Glutamatergic neuron (in vitro differentiated cells): ENCODE data around the gene SCRN1. TPM values are rescaled to one million over a fixed set of nuclear protein-coding genes. Genes with fewer than 3 reads are reported as not detected.
"Not testable (repeated sequence)": the region's sequence is repeated elsewhere in the genome, so short reads cannot be mapped to it uniquely, and the experiment has no call there.

Experiments
- DNase-seq: peaks from one replicate; pipeline ENCODE4 v3.0.0; 2022
- H3K27ac Mint-ChIP-seq: one replicate; pipeline ENCODE4 v1.8.0; 2020; ENCODE audit warnings: mild to moderate bottlenecking, mixed read lengths, inconsistent platforms; ENCODE audit not compliant: unreplicated experiment
- H3K27me3 Mint-ChIP-seq: one replicate; pipeline ENCODE4 v1.8.0; 2020; ENCODE audit warnings: mild to moderate bottlenecking, moderate library complexity, mixed read lengths, inconsistent platforms; ENCODE audit not compliant: unreplicated experiment
- H3K36me3 Mint-ChIP-seq: one replicate; pipeline ENCODE4 v1.8.0; 2020; ENCODE audit warnings: mild to moderate bottlenecking, mixed read lengths, inconsistent platforms; ENCODE audit not compliant: unreplicated experiment
- H3K4me1 Mint-ChIP-seq: one replicate; pipeline ENCODE4 v1.8.0; 2020; ENCODE audit warnings: mild to moderate bottlenecking, low read depth, mixed read lengths, inconsistent platforms; ENCODE audit not compliant: unreplicated experiment
- H3K4me3 Mint-ChIP-seq: one replicate; pipeline ENCODE4 v1.8.0; 2020; ENCODE audit warnings: mild to moderate bottlenecking, mixed read lengths, inconsistent platforms; ENCODE audit not compliant: unreplicated experiment
- H3K9me3 Mint-ChIP-seq: one replicate; pipeline ENCODE4 v1.8.0; 2020; ENCODE audit warnings: mild to moderate bottlenecking, moderate library complexity, mixed read lengths, inconsistent platforms; ENCODE audit not compliant: unreplicated experiment
- CTCF ChIP-seq: fragments of 200-600 bp; sonication (generic); IDR thresholded peaks from one replicate; pipeline ENCODE4 v1.5.0; 2021; ENCODE audit not compliant: partially characterized antibody, unreplicated experiment
- total RNA-seq: library from RNA; stranded (reverse); fragmentation: NEBNext Ultra II Directional; extraction: Animal tissue kit (Norgen Biotek cat#: 25700); gene quantifications from one replicate; pipeline ENCODE4 v1.2.1, GENCODE V29; 2021; ENCODE audit not compliant: unreplicated experiment

The SCRN1 gene
- total RNA-seq, 1 donor from 2014 or later = 168 TPM

GRCh38 chr7:29965030-29965429 is 24.6 kb downstream of the SCRN1 start:
- Mint-ChIP-seq H3K27ac (peak overlapping the region; percentile 26), H3K9me3 (peaks cover 9% of the 10 kb centered on the region), H3K4me3 (peak overlapping the region; percentile 62), H3K27me3 (peaks cover 3% of the 10 kb centered on the region), H3K36me3 (peaks cover 18% of the 10 kb centered on the region), H3K4me1 (peaks cover 32% of the 10 kb centered on the region)
- no peak for DNase-seq
- no peak for TF ChIP-seq CTCF

GRCh38 chr7:29962035-29962434 is 27.6 kb downstream of the SCRN1 start:
- no peak for DNase-seq
- Mint-ChIP-seq H3K27ac (peak overlapping the region; percentile 70), H3K4me1 (peaks cover 34% of the 10 kb centered on the region), H3K9me3 (peaks cover 9% of the 10 kb centered on the region), H3K27me3 (peaks cover 7% of the 10 kb centered on the region), H3K4me3 (no peak overlapping the region), H3K36me3 (peaks cover 14% of the 10 kb centered on the region)
- no peak for TF ChIP-seq CTCF

DNA sequence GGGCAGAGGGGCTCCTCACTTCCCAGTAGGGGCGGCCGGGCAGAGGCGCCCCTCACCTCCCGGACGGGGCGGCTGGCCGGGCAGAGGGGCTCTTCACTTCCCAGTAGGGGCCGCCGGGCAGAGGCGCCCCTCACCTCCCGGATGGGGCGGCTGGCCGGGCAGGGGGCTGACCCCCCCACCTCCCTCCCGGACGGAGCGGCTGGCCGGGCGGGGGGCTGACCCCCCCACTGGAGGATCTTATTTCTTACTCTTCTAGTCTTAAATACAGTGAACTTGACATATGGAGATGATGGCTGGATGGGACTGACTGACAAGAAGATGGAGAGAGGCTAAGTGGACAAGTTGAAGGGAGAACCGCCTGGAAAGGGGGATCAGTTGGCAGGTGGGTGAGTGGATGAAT is 28.0 kb downstream of the SCRN1 start:
- peaks cover 36% of the 10 kb centered on the region for H3K4me1 Mint-ChIP-seq
- H3K27me3 Mint-ChIP-seq, H3K9me3 Mint-ChIP-seq, DNase-seq, H3K4me3 Mint-ChIP-seq, H3K36me3 Mint-ChIP-seq: not testable (repeated sequence)
- peak overlapping the region; percentile 70 for H3K27ac Mint-ChIP-seq

DNA sequence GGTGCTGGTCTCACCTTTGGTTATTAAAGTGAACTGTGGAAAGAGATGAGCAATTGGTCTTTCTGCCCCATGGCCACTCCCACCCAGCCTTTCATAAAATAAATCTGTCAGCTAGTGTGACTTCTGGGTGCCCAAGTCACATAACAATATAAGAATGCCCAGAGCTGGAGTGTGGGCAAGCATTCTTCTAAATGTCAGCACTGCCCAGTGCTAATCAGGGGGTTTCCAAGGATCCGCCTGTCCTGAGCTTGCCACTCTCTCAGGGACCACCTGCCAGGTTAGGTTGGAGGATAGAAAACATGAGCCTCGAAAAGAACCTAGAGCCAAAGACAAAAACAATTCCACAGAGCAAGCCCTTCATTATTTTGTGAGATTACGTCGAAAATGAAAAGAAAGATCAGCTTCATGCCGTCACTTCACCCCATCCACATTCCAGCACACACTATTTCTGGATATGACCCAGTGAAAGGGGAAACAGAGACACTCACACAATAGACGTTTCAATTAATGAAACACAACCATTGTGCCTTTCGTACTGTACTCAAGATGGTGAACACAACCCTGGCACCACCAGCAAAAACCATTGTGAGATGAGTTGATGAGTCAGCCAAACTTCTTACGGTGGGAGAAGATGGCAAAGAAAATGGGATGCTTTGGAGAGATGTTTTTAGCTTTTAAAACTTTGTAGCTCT is 30.8 kb downstream of the SCRN1 start:
- H3K4me1 Mint-ChIP-seq = peaks cover 45% of the 10 kb centered on the region
- no peak for TF ChIP-seq CTCF
- H3K27ac Mint-ChIP-seq = no peak overlapping the region
- no peaks in the 10 kb centered on the region for H3K36me3 Mint-ChIP-seq
- no peak for DNase-seq
- H3K27me3 Mint-ChIP-seq = peaks cover 8% of the 10 kb centered on the region
- peaks cover 8% of the 10 kb centered on the region for H3K9me3 Mint-ChIP-seq
- H3K4me3 Mint-ChIP-seq = no peak overlapping the region

DNA sequence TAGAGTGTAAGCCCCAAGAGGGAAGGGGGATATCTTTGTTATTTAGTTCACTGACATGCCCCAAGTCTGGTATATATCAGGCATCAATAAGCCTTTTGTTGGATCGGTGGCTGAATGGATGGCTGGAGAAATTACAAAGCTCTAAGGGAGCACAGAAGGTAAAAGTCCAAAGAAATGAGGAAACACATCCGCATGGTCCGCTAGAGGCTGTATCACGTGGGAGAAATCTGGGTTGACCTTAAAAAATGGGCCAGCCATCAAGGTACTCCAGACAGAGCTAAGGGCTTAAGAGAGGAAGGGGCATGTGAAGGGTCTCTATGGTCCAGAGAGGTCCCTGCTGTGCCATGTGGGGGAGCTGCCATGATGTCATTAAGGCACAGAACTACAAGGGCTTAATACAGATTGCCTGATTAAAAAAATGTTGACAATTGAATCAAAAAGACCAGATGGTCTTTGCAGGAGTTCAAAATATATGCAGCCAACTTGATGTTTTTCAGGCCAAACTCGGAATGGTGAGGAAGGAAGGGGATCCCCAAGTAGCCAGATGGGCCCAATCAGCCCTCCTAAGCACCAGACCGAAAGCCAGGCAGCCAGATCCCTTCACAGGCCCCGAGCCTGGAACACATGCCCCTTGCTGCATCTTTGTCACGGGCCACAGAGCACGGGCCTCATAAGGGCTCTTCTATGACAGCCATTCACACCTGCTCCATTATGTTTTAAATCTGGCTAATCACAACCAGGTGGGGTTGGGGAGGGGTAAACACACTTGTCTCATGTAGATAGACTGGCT is 31.9 kb downstream of the SCRN1 start:
- TF ChIP-seq CTCF = no peak
- Mint-ChIP-seq H3K27ac (peak overlapping the region; percentile 65), H3K9me3 (peaks cover 8% of the 10 kb centered on the region), H3K4me1 (peaks cover 47% of the 10 kb centered on the region), H3K27me3 (peaks cover 8% of the 10 kb centered on the region), H3K36me3 (peaks cover 6% of the 10 kb centered on the region), H3K4me3 (peak overlapping the region; percentile 18)
- peak; percentile 43 for DNase-seq
